Astrocyte (in vitro differentiated cells and primary cell): Measurements from ENCODE around the gene CLEC4M.

Experiments
- EZH2 ChIP-seq: IDR thresholded peaks from 2 replicates; pipeline ENCODE4 v1.6.1; 2012; ENCODE audit warnings: mild to moderate bottlenecking, low read length, inconsistent platforms; ENCODE audit not compliant: insufficient read depth
- TF ChIP-seq, protein P1 (sequence below): IDR thresholded peaks from 2 replicates; pipeline ENCODE4 v1.5.1; 2011; ENCODE audit warnings: low read depth, mild to moderate bottlenecking, inconsistent platforms, low read length, moderate library complexity; ENCODE audit not compliant: insufficient read depth

DNA sequence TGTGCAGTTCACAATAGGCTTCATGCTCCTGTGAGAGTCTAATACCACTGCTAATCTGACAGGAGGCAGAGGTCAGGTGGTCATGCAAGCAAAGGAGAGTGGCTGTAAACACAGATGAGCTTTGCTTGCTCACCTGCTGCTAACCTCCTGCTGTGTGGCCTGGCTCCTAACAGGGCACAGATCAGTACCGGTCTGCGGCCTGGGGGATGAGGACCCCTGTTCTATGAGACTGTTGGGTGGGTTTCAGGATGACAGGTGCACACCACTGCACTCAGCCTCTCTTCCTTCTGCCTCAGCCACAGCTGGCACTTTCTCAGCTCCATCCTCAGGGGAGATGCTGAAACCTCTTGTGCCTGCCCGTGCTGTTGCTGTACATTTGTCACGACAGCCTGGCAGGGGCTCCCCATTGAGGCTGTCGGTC lies 40.8 kb upstream of the CLEC4M start:
- TF ChIP-seq, protein P1, sequence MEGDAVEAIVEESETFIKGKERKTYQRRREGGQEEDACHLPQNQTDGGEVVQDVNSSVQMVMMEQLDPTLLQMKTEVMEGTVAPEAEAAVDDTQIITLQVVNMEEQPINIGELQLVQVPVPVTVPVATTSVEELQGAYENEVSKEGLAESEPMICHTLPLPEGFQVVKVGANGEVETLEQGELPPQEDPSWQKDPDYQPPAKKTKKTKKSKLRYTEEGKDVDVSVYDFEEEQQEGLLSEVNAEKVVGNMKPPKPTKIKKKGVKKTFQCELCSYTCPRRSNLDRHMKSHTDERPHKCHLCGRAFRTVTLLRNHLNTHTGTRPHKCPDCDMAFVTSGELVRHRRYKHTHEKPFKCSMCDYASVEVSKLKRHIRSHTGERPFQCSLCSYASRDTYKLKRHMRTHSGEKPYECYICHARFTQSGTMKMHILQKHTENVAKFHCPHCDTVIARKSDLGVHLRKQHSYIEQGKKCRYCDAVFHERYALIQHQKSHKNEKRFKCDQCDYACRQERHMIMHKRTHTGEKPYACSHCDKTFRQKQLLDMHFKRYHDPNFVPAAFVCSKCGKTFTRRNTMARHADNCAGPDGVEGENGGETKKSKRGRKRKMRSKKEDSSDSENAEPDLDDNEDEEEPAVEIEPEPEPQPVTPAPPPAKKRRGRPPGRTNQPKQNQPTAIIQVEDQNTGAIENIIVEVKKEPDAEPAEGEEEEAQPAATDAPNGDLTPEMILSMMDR = no peak
- no peak for TF ChIP-seq EZH2
